Measurements from ENCODE around the gene COL23A1. TPM values are rescaled to one million over a fixed set of nuclear protein-coding genes. Genes with fewer than 3 reads are reported as not detected.
A peak's percentile ranks its signal among the peaks of the same experiment; 100 is the strongest.

COL23A1 gene
- total and polyA plus RNA-seq, 2 of the 8 experiments (the other 6 are each of a cell fraction or from before 2014, with no cell fraction given): 3.1 to 4.7 TPM

GRCh38 chr5:178561746-178562264, 28.4 kb downstream of the COL23A1 start:
- Histone ChIP-seq H4K5ac (ENCODE audit: insufficient read length, low read depth, low read length) (no peak overlapping the region), H3K23me2 (ENCODE audit: low read depth, low read length) (no peaks in the 10 kb centered on the region), H4K20me1 (replicated peaks in 1 of 2; ENCODE audit: control insufficient read depth in 1 of 2, insufficient read depth in 2 of 2, low read length in 2 of 2) (no peaks in the 10 kb centered on the region), H3K56ac (replicated peaks; ENCODE audit: insufficient read length, low read depth, low read length) (no peak overlapping the region), H4K8ac (ENCODE audit: extremely low read depth, insufficient read depth, low read length) (no peak overlapping the region), H3K9me3 (ENCODE audit: insufficient read depth in 2 of 2, low read depth in 1 of 2, low read length in 1 of 2) (no peaks in the 10 kb centered on the region), H2AFZ (ENCODE audit: low read length) (no peak overlapping the region), H3K79me2 (ENCODE audit: control insufficient read depth in 1 of 2, insufficient read depth in 2 of 2, low read length in 2 of 2) (no peaks in the 10 kb centered on the region), H3K14ac (ENCODE audit: insufficient read length) (no peak overlapping the region), H4K91ac (replicated peaks; ENCODE audit: insufficient read length, low read length) (peak overlapping the region; percentile 12), H3K4me2 (ENCODE audit: insufficient read depth in 1 of 2, low read depth in 2 of 2, low read length in 2 of 2) (no peak overlapping the region), H3K23ac (ENCODE audit: insufficient read length) (no peak overlapping the region), H2BK120ac (replicated peaks; ENCODE audit: low read depth, low read length) (no peak overlapping the region), H3K9ac (replicated peaks in 1 of 4; ENCODE audit: extremely low read depth in 1 of 4, low read depth in 3 of 4, low read length in 3 of 4) (no peak overlapping the region; a peak in 1 of 7 replicates), H3K4ac (replicated peaks; ENCODE audit: insufficient read length, low read depth, low read length) (no peak overlapping the region), H2BK5ac (ENCODE audit: low read depth, low read length) (0 out of 2 replicates have a peak overlapping the region, but pooled peaks have one; percentile 66), H2BK20ac (ENCODE audit: low read length) (0 out of 2 replicates have a peak overlapping the region, but pooled peaks have one; percentile 32), H3K4me3 (ENCODE audit: extremely low read depth in 1 of 4, insufficient read depth in 2 of 4, low read depth in 3 of 4, low read length in 4 of 4) (no peak overlapping the region), H3K27me3 (replicated peaks in 1 of 4; ENCODE audit: control insufficient read depth in 3 of 4, extremely low read depth in 1 of 4, insufficient read depth in 3 of 4, low read length in 3 of 4) (no peaks in the 10 kb centered on the region), H2BK12ac (ENCODE audit: low read depth, low read length) (peak overlapping the region; percentile 80; the same call in 1 of the 2 replicates), H3K79me1 (ENCODE audit: low read depth, low read length) (no peaks in the 10 kb centered on the region; the same call in 1 of the 2 replicates), H2BK15ac (ENCODE audit: low read length) (peak overlapping the region; percentile 72; the same call in 1 of the 2 replicates), H3K36me3 (ENCODE audit: control insufficient read depth in 2 of 4, insufficient read depth in 4 of 4, low read length in 3 of 4) (no peaks in the 10 kb centered on the region), H2AK5ac (ENCODE audit: low read depth, low read length) (peak overlapping the region; percentile 97), H3K4me1 (replicated peaks in 1 of 4; ENCODE audit: control insufficient read depth in 3 of 4, insufficient read depth in 4 of 4, low read length in 3 of 4) (peaks cover 4 to 24% (median 10%) of the 10 kb centered on the region in 4 experiments), H3K27ac (ENCODE audit: low read depth, low read length) (no peak overlapping the region), H3K18ac (ENCODE audit: extremely low read depth, low read length) (peak overlapping the region; percentile 56; the same call in 1 of the 2 replicates)
- TF ChIP-seq CREB1 (IDR thresholded peaks at IDR 0.05): no peak
- no peak for TF ChIP-seq USF2 (IDR thresholded peaks at IDR 0.05; ENCODE audit: low read length)
- no peak for TF ChIP-seq CBX5 (IDR thresholded peaks at IDR 0.05; ENCODE audit: low read depth, low read length)
- no peak for TF ChIP-seq TAF7 (optimal IDR thresholded peaks at IDR 0.05; ENCODE audit: borderline replicate concordance, low read depth, low read length)
- TF ChIP-seq ASH2L (IDR thresholded peaks at IDR 0.05; ENCODE audit: low read length): no peak
- no peak for TF ChIP-seq EGR1 (IDR thresholded peaks at IDR 0.05; ENCODE audit: borderline replicate concordance, low read depth, low read length)
- TF ChIP-seq SAP30 (IDR thresholded peaks at IDR 0.05; ENCODE audit: insufficient read depth, insufficient replicate concordance, low read length): no peak
- TF ChIP-seq MAFK (IDR thresholded peaks at IDR 0.05; ENCODE audit: low read depth, low read length): no peak
- no peak for TF ChIP-seq HDAC6 (IDR thresholded peaks at IDR 0.05; ENCODE audit: low read depth, low read length)
- TF ChIP-seq NRF1 (IDR thresholded peaks at IDR 0.05; ENCODE audit: low read depth, low read length): no peak
- DNase-seq (ENCODE audit: low read depth in 1 of 2, low spot score in 2 of 2): no peak
- no peak for FAIRE-seq
- CTCF ChIA-PET (ENCODE audit: partially characterized antibody): no interaction called here
- POLR2A ChIA-PET (ENCODE audit: partially characterized antibody): interaction anchor here (1.6 kb wide), 1 partner anchor 19 kb away, joined by 4 read pairs; no protein-coding TSS in a partner anchor
- 84% methylated on average over 23 of the region's 23 CpGs; no CpG with 5 or more reads in 1 of the 2 experiments for WGBS, 2 experiments (ENCODE audit: extremely low coverage in 1 of 2, insufficient coverage in 1 of 2, insufficient read length in 1 of 2, insufficient replicate concordance in 2 of 2, low coverage in 1 of 2, low lambda C conversion rate in 2 of 2, missing lambda C conversion rate in 1 of 2)

All from H1 (cell line).